Lung (tissue), 12 donors: ENCODE data around the gene LONRF2. TPM values are rescaled to one million over a fixed set of nuclear protein-coding genes. Genes with fewer than 3 reads are reported as not detected.

Experiments
- ATAC-seq: fragments of 200-7000 bp; cut with Tn5 transposase; one replicate; pipeline ENCODE4 v1.9.1; 2020; ENCODE audit warnings: moderate number of reproducible peaks; ENCODE audit not compliant: insufficient read depth, low FRiP score
- DNase-seq, 3 donors: peaks; one replicate each; pipeline ENCODE4 v3.0.0-alpha.2; 2013 to 2017
- H3K27ac ChIP-seq, 2 donors: one replicate each; pipeline ENCODE4 v1.5.1; 2013; ENCODE audit warnings: mild to moderate bottlenecking in 2 of 2, moderate library complexity in 2 of 2, control low read depth in 1 of 2, inconsistent platforms in 1 of 2, low read depth in 1 of 2, low read length in 1 of 2
- H3K27me3 ChIP-seq, 3 donors: one replicate each; pipeline ENCODE4 v1.5.1; 2013; ENCODE audit warnings: low read length in 2 of 3; ENCODE audit not compliant: control insufficient read depth in 3 of 3, insufficient read depth in 3 of 3
- H3K36me3 ChIP-seq, 4 donors: one replicate each; pipeline ENCODE4 v1.5.1; 2013; ENCODE audit warnings: low read length in 4 of 4, mild to moderate bottlenecking in 1 of 4, moderate library complexity in 1 of 4; ENCODE audit not compliant: control insufficient read depth in 4 of 4, insufficient read depth in 4 of 4
- H3K4me1 ChIP-seq, 5 donors: one replicate each; pipeline ENCODE4 v1.5.1; 2013; ENCODE audit warnings: low read length in 5 of 5, mild to moderate bottlenecking in 2 of 5, moderate library complexity in 1 of 5; ENCODE audit not compliant: control insufficient read depth in 5 of 5, insufficient read depth in 5 of 5
- H3K4me3 ChIP-seq: one replicate; pipeline ENCODE4 v1.5.1; 2013; ENCODE audit warnings: mild to moderate bottlenecking, control low read depth, moderate library complexity
- H3K9ac ChIP-seq, 2 donors: one replicate each; pipeline ENCODE4 v1.5.1; 2013; ENCODE audit warnings: low read length in 2 of 2, control low read depth in 1 of 2; ENCODE audit not compliant: insufficient read depth in 1 of 2
- H3K9me3 ChIP-seq, 4 donors: one replicate each; pipeline ENCODE4 v1.5.1; 2013; ENCODE audit warnings: low read length in 3 of 4, mild to moderate bottlenecking in 1 of 4, moderate library complexity in 1 of 4; ENCODE audit not compliant: control insufficient read depth in 4 of 4, insufficient read depth in 3 of 4
- WGBS, 2 donors: extraction: QIAGEN DNeasy Blood & Tissue Kit; methylation state at CpG; one replicate each; pipeline ENCODE4 v1.1.7; 2013; 5-methylcytosine and 5-hydroxymethylcytosine counted together
- polyA plus RNA-seq, 2 donors: library from polyadenylated mRNA; stranded (reverse); fragments of 200-250 nt; gene quantifications; one replicate each; pipeline ENCODE4 v1.2.1, GENCODE V29; 2013
- total RNA-seq, 2 donors: library from RNA; depleted of rRNA in 1 of 2; stranded (reverse); fragments of >200 nt in 1 of 2; gene quantifications; one replicate each; pipeline ENCODE4 v1.2.1, GENCODE V29; 2014 to 2021
- TF ChIP-seq, protein P1 (sequence below): IDR thresholded peaks from 2 replicates; pipeline ENCODE4 v1.5.1; 2012; ENCODE audit warnings: mild to moderate bottlenecking; ENCODE audit errors: control extremely low read depth, extremely low read depth
- donor health status: control.
- donor health status: control.
- donor health status: Bipolar disorder and iron deficiency.
- donor health status: healthy.
- donor health status: DM: yes; HTN: yes; CAD: no.

The LONRF2 gene
- total and polyA plus RNA-seq, 4 donors, result 0.38 to 5.2 (median 2.6) TPM

DNA sequence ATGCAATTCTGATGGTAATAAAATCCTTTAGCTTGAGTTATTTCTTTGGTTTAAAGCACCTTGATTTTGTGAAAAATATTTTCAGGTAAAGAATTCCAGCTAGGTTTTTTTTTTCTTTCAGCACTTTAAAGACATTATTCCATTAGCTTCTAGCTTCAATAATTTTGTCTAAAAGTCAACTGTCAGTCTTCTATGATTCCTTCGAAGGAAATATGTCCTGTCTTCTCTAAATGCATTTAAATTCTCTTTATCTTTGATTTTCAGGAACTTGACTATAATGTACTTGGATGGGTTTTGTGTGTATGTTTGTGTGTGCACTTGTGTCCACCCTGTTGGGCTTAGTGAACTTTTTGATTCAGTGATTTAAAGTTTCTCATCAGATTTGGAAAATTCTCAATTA lies 4.7 kb downstream of the LONRF2 start:
- Histone ChIP-seq H3K9ac (no peak overlapping the region), H3K4me3 (no peak overlapping the region), H3K9me3 (peaks cover 0 to 7% (median 3%) of the 10 kb centered on the region in 4 donors), H3K4me1 (peaks cover 0 to 15% (median 3%) of the 10 kb centered on the region in 5 donors), H3K27me3 (peaks cover 5 to 25% (median 18%) of the 10 kb centered on the region in 3 donors), H3K27ac (no peak overlapping the region), H3K36me3 (no peaks in the 10 kb centered on the region)
- WGBS, 2 donors, result 79 to 86% methylated on average over 1 of the region's 1 CpG
- ATAC-seq, result no peak
- TF ChIP-seq, protein P1, sequence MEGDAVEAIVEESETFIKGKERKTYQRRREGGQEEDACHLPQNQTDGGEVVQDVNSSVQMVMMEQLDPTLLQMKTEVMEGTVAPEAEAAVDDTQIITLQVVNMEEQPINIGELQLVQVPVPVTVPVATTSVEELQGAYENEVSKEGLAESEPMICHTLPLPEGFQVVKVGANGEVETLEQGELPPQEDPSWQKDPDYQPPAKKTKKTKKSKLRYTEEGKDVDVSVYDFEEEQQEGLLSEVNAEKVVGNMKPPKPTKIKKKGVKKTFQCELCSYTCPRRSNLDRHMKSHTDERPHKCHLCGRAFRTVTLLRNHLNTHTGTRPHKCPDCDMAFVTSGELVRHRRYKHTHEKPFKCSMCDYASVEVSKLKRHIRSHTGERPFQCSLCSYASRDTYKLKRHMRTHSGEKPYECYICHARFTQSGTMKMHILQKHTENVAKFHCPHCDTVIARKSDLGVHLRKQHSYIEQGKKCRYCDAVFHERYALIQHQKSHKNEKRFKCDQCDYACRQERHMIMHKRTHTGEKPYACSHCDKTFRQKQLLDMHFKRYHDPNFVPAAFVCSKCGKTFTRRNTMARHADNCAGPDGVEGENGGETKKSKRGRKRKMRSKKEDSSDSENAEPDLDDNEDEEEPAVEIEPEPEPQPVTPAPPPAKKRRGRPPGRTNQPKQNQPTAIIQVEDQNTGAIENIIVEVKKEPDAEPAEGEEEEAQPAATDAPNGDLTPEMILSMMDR, result no peak
- DNase-seq, result no peak

DNA sequence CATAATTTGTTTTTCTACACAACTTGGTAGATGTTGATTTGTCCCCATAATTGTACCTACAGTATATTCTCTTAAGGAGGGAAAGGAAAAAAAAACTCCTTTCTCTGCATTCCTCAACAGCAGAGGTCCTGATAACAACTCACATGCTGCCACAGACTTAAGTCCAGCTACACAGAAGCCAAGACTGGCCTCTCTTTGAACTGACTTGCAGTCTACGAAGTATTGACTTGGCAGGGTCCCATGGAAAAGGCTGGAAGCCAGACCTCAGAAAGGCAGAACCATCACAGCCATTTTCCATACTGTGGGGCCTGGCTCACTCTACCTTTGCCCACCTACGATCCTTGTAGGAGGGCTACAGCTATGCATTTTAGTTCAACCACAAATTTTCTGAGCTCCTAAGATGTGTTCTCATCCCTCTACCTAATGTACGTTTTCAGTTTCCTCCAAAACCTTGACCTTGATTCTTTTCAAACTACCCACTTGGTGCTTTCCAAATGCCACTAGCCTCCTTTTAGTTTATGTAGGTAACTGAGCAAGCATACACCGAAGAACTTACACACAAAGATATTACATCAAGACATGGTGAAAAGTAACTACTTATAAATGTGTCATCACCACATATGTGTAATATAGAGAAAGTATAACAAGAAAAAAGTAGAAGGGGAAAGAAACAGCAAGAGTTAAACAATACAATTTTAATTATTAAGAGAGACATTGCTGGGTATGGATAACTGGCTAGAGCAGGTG lies 12.2 kb downstream of the LONRF2 start:
- Histone ChIP-seq H3K9ac (no peak overlapping the region), H3K9me3 (no peaks in the 10 kb centered on the region), H3K4me3 (no peak overlapping the region), H3K27ac (no peak overlapping the region), H3K27me3 (no peaks in the 10 kb centered on the region), H3K36me3 (peaks cover 0 to 3% (median 0%) of the 10 kb centered on the region in 4 donors), H3K4me1 (no peaks in the 10 kb centered on the region)
- TF ChIP-seq, protein P1, result no peak
- WGBS, 2 donors, result 76 to 83% methylated on average over 4 of the region's 4 CpGs
- DNase-seq, result peak in 1 of 3 donors; percentile 21
- no peak for ATAC-seq

DNA sequence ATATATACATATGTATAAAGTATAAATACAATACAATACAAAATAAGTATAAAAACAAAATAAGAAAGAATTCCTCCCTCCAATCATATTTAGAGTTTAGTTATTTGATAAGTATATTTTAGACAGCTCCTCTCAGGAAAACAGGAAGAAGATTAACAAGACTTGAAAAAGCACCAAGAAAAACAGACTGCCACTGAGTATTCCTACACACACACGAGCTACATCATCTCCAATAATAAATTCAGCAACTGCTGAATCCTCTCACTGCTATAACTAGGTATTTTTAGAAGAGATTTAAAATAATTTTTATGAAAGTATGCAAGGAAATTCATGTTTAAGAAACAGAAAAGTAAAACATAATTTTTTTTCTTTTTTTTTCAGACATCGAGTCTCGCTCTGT lies 13.0 kb downstream of the LONRF2 start:
- no peak for DNase-seq
- WGBS, 2 donors, result 90 to 91% methylated on average over 3 of the region's 3 CpGs
- H3K9ac ChIP-seq, result no peak overlapping the region
- no peak for ATAC-seq
- TF ChIP-seq, protein P1, result no peak
- H3K4me1 ChIP-seq, result no peaks in the 10 kb centered on the region
- no peaks in the 10 kb centered on the region for H3K27me3 ChIP-seq
- no peaks in the 10 kb centered on the region for H3K9me3 ChIP-seq
- H3K36me3 ChIP-seq, result peaks cover 0 to 3% (median 0%) of the 10 kb centered on the region in 4 donors
- H3K27ac ChIP-seq, result no peak overlapping the region
- no peak overlapping the region for H3K4me3 ChIP-seq

DNA sequence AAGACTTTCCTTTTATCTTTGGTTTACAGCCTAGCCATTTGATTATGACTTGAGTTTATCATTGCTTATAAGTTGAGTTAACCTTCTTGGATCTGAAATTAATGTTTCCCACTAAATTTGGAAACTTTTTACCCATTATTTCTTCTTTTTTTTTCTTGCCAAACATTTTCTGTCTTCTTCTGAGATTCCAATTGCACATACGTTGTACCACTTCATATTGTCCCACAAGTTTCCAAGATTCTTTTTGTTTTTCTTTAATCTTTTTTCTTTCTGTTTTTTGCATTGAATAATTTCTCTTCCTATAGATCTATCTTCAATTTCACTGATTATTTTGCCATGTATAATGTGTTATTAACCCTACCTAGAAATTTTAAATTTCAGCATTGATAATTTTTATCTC lies 18.6 kb downstream of the LONRF2 start:
- Histone ChIP-seq H3K9me3 (no peaks in the 10 kb centered on the region), H3K27ac (no peak overlapping the region), H3K4me1 (no peaks in the 10 kb centered on the region), H3K4me3 (no peak overlapping the region), H3K27me3 (peaks cover 0 to 2% (median 0%) of the 10 kb centered on the region in 3 donors), H3K36me3 (peaks cover 0 to 4% (median under 1%) of the 10 kb centered on the region in 4 donors), H3K9ac (no peak overlapping the region)
- 96 to 97% methylated on average over 1 of the region's 1 CpG for WGBS, 2 donors
- ATAC-seq (no peak), DNase-seq (no peak)
- TF ChIP-seq, protein P1, result no peak
